IMR-90 (cell line): Measurements from ENCODE around the gene PRKN. TPM values are rescaled to one million over a fixed set of nuclear protein-coding genes. Genes with fewer than 3 reads are reported as not detected.

Experiments
- ATAC-seq: fragments of 200-7000 bp; cut with Tn5 transposase; 2 replicates; pipeline ENCODE4 v1.9.1; 2020; ENCODE audit warnings: low read depth, mild to moderate bottlenecking, moderate library complexity
- BruUV-seq: library from RNA; stranded (reverse); fragments of 400-500 nt; replicated peaks from 2 replicates; lab custom pipeline; 2021; lab: Mats Ljungman, UMichigan
- CTCF ChIA-PET: fragments of 300-600 bp; formaldehyde crosslinking; extraction: SDS; loops from one replicate; lab custom pipeline; 2021; ENCODE audit warnings: antibody characterized with exemption; lab: Yijun Ruan, JAX
- POLR2A ChIA-PET: fragments of 300-600 bp; sonication (Branson Sonifier 250); formaldehyde crosslinking; loops from one replicate; lab custom pipeline; 2022; ENCODE audit warnings: antibody characterized with exemption; ENCODE audit not compliant: unreplicated experiment; lab: Charles Lee
- DNase-seq: peaks from one replicate; pipeline ENCODE4 v3.0.0; 2013
- H2AFZ ChIP-seq: replicated peaks from 2 replicates; pipeline ENCODE3; 2013; ENCODE audit warnings: low read length, mild to moderate bottlenecking; ENCODE audit not compliant: poor library complexity
- H2AK5ac ChIP-seq: 2 replicates; pipeline ENCODE4 v1.6.1; 2013; ENCODE audit warnings: low read depth, low read length, inconsistent platforms
- H2AK9ac ChIP-seq: replicated peaks from 2 replicates; pipeline ENCODE3; 2013; ENCODE audit warnings: mild to moderate bottlenecking, low read depth, low read length, moderate library complexity; ENCODE audit not compliant: poor library complexity
- H2BK120ac ChIP-seq: 2 replicates; pipeline ENCODE4 v1.6.1; 2013; ENCODE audit warnings: low read depth, low read length, inconsistent platforms
- H2BK15ac ChIP-seq: 3 replicates; pipeline ENCODE4 v1.6.1; 2013; ENCODE audit warnings: low read depth, low read length, inconsistent platforms
- H2BK20ac ChIP-seq: 2 replicates; pipeline ENCODE4 v1.6.1; 2013; ENCODE audit warnings: low read depth, mild to moderate bottlenecking, inconsistent platforms, low read length, moderate library complexity
- H2BK5ac ChIP-seq: 2 replicates; pipeline ENCODE4 v1.6.1; 2013; ENCODE audit warnings: mild to moderate bottlenecking, low read depth, low read length, inconsistent platforms; ENCODE audit not compliant: poor library complexity, severe bottlenecking
- H3K14ac ChIP-seq: replicated peaks from 2 replicates; pipeline ENCODE4 v1.6.1; 2013; ENCODE audit warnings: low read depth, low read length, inconsistent platforms
- H3K18ac ChIP-seq: 2 replicates; pipeline ENCODE4 v1.6.1; 2013; ENCODE audit warnings: low read depth, low read length, control low read depth
- H3K23ac ChIP-seq: 2 replicates; pipeline ENCODE4 v1.6.1; 2013; ENCODE audit warnings: low read depth, low read length, inconsistent platforms
- H3K27ac ChIP-seq: 2 replicates; pipeline ENCODE4 v1.5.1; 2013; ENCODE audit warnings: mild to moderate bottlenecking, control low read depth, low read length; ENCODE audit not compliant: insufficient read depth
- H3K27me3 ChIP-seq: 2 replicates; pipeline ENCODE4 v1.6.1; 2013; ENCODE audit warnings: low read length; ENCODE audit not compliant: control insufficient read depth, insufficient read depth
- H3K36me3 ChIP-seq: 2 replicates; pipeline ENCODE4 v1.6.1; 2013; ENCODE audit warnings: low read length, mixed read lengths; ENCODE audit not compliant: control insufficient read depth, insufficient read depth
- H3K4ac ChIP-seq: 2 replicates; pipeline ENCODE4 v1.6.1; 2013; ENCODE audit warnings: low read depth, low read length, inconsistent platforms
- H3K4me1 ChIP-seq: 2 replicates; pipeline ENCODE4 v1.6.1; 2013; ENCODE audit warnings: low read length, mixed read lengths; ENCODE audit not compliant: control insufficient read depth, insufficient read depth
- H3K4me2 ChIP-seq: 2 replicates; pipeline ENCODE4 v1.6.1; 2013; ENCODE audit warnings: low read depth, mild to moderate bottlenecking, control low read depth, low read length, moderate library complexity
- H3K4me3 ChIP-seq: 2 replicates; pipeline ENCODE4 v1.5.1; 2013; ENCODE audit warnings: low read depth, mild to moderate bottlenecking, control low read depth, low read length, moderate library complexity; ENCODE audit not compliant: insufficient read depth
- H3K56ac ChIP-seq: 2 replicates; pipeline ENCODE4 v1.6.1; 2013; ENCODE audit warnings: low read length, inconsistent platforms; ENCODE audit not compliant: insufficient read depth; ENCODE audit errors: extremely low read depth
- H3K79me1 ChIP-seq, 2 experiments: 2 replicates each; pipeline ENCODE4 v1.6.1; 2013; ENCODE audit warnings: low read length in 2 of 2, inconsistent platforms in 1 of 2, low read depth in 1 of 2
- H3K9ac ChIP-seq: 2 replicates; pipeline ENCODE4 v1.6.1; 2013; ENCODE audit warnings: low read depth, low read length, control low read depth
- H3K9me1 ChIP-seq: 2 replicates; pipeline ENCODE4 v1.6.1; 2013; ENCODE audit warnings: low read length, inconsistent platforms; ENCODE audit not compliant: insufficient read depth
- H3K9me3 ChIP-seq: 2 replicates; pipeline ENCODE4 v1.6.1; 2013; ENCODE audit warnings: low read length; ENCODE audit not compliant: control insufficient read depth, insufficient read depth
- H4K20me1 ChIP-seq: 2 replicates; pipeline ENCODE4 v1.6.1; 2013; ENCODE audit warnings: low read length, inconsistent platforms; ENCODE audit not compliant: insufficient read depth
- H4K5ac ChIP-seq: 2 replicates; pipeline ENCODE4 v1.6.1; 2013; ENCODE audit warnings: mild to moderate bottlenecking, low read depth, low read length, control low read depth
- H4K8ac ChIP-seq, 2 experiments: 2 replicates each; pipeline ENCODE4 v1.6.1; 2013; ENCODE audit warnings: low read depth in 2 of 2, low read length in 2 of 2, control low read depth in 1 of 2, inconsistent platforms in 1 of 2
- H4K91ac ChIP-seq: 2 replicates; pipeline ENCODE4 v1.6.1; 2013; ENCODE audit warnings: low read depth, low read length, inconsistent platforms; ENCODE audit not compliant: insufficient read depth
- BHLHE40 ChIP-seq: fragments of 150-350 bp; IDR thresholded peaks from 2 replicates; pipeline ENCODE4 v1.6.1; 2016; ENCODE audit warnings: mild to moderate bottlenecking, low read depth, low read length
- CEBPB ChIP-seq: IDR thresholded peaks from 2 replicates; pipeline ENCODE4 v1.6.1; 2012; ENCODE audit warnings: low read depth, low read length, improper control_type of control experiment
- CHD1 ChIP-seq: IDR thresholded peaks from 2 replicates; pipeline ENCODE4 v1.6.1; 2012; ENCODE audit warnings: low read depth, low read length, improper control_type of control experiment
- CTCF ChIP-seq: conservative IDR thresholded peaks from 2 replicates; pipeline ENCODE4 v1.5.1; 2012; ENCODE audit warnings: mild to moderate bottlenecking, low read depth, low read length, improper control_type of control experiment
- FOS ChIP-seq: fragments of 150-350 bp; IDR thresholded peaks from 2 replicates; pipeline ENCODE4 v1.6.1; 2016; ENCODE audit warnings: low read depth, low read length
- MAFK ChIP-seq: IDR thresholded peaks from 2 replicates; pipeline ENCODE4 v1.6.1; 2012; ENCODE audit warnings: low read depth, low read length, improper control_type of control experiment
- MAZ ChIP-seq: IDR thresholded peaks from 2 replicates; pipeline ENCODE4 v1.6.1; 2012; ENCODE audit warnings: low read depth, mild to moderate bottlenecking, low read length, improper control_type of control experiment, moderate library complexity, borderline replicate concordance
- MXI1 ChIP-seq: IDR thresholded peaks from 2 replicates; pipeline ENCODE4 v1.6.1; 2012; ENCODE audit warnings: low read depth, mild to moderate bottlenecking, low read length, moderate library complexity, borderline replicate concordance
- NFE2L2 ChIP-seq: fragments of 150-350 bp; IDR thresholded peaks from 2 replicates; pipeline ENCODE4 v1.6.1; 2016; ENCODE audit warnings: low read depth, mild to moderate bottlenecking, low read length
- POLR2A ChIP-seq: IDR thresholded peaks from 2 replicates; pipeline ENCODE4 v1.6.1; 2012; ENCODE audit warnings: mild to moderate bottlenecking, low read depth, low read length
- RAD21 ChIP-seq: IDR thresholded peaks from 2 replicates; pipeline ENCODE4 v1.6.1; 2012; ENCODE audit warnings: low read length, improper control_type of control experiment
- RCOR1 ChIP-seq: IDR thresholded peaks from 2 replicates; pipeline ENCODE4 v1.6.1; 2012; ENCODE audit warnings: mild to moderate bottlenecking, low read length, improper control_type of control experiment; ENCODE audit not compliant: insufficient replicate concordance
- RFX5 ChIP-seq: IDR thresholded peaks from 2 replicates; pipeline ENCODE4 v1.8.0; 2012; ENCODE audit warnings: low read depth, mild to moderate bottlenecking, low read length, moderate library complexity
- SMC3 ChIP-seq: fragments of 150-350 bp; IDR thresholded peaks from 2 replicates; pipeline ENCODE4 v1.6.1; 2016; ENCODE audit warnings: low read depth, mild to moderate bottlenecking, antibody characterized with exemption, low read length, moderate library complexity
- USF2 ChIP-seq: fragments of 150-350 bp; IDR thresholded peaks from 2 replicates; pipeline ENCODE4 v1.6.1; 2017; ENCODE audit warnings: mild to moderate bottlenecking, antibody characterized with exemption, low read length, low read depth
- WGBS, 2 experiments: methylation state at CpG; one replicate each; pipeline versions ENCODE4 v1.1.5 to v1.1.7; 2013; ENCODE audit warnings: missing lambda C conversion rate in 2 of 2; ENCODE audit not compliant: insufficient read length in 1 of 2; ENCODE audit errors: extremely low coverage in 2 of 2; 5-methylcytosine and 5-hydroxymethylcytosine counted together
- dilution Hi-C: fragments of 300-500 bp; cut with HindIII; formaldehyde crosslinking; loops from one replicate; pipeline ENCODE4 v1.14.3; 2018; ENCODE audit warnings: low sequenced_read_pairs; ENCODE audit not compliant: unreplicated experiment
- in situ Hi-C: fragments of 300-500 bp; cut with MboI; formaldehyde crosslinking; loops from 3 replicates; pipeline ENCODE4 v1.14.3; 2019; ENCODE audit warnings: low sequenced_read_pairs, inconsistent platforms, mixed read lengths
- intact Hi-C: fragments of 100-400 bp; cut with micrococcal nuclease; formaldehyde crosslinking; loops from 2 replicates; pipeline ENCODE4 v1.10.0; 2022
- polyA plus RNA-seq, 3 experiments: library from polyadenylated mRNA; depleted of rRNA; stranded (reverse); fragments of >200 nt; gene quantifications; 2 replicates each; pipeline ENCODE4 v1.2.3, GENCODE V29; 2012; ENCODE audit warnings: low replicate concordance in 1 of 3
- total RNA-seq: library from RNA; depleted of rRNA; stranded (reverse); fragments of >200 nt; gene quantifications from 2 replicates; pipeline ENCODE4 v1.2.3, GENCODE V29; 2012
- TF ChIP-seq, protein P1 (sequence below): fragments of 150-350 bp; IDR thresholded peaks from 2 replicates; pipeline ENCODE4 v1.6.1; 2016; ENCODE audit warnings: low read depth, mild to moderate bottlenecking, low read length, moderate library complexity, borderline replicate concordance

PRKN gene
- total and polyA plus RNA-seq, 2 of the 4 experiments (the other 2 are of a cell fraction): 0.15 to 0.18 TPM

DNA sequence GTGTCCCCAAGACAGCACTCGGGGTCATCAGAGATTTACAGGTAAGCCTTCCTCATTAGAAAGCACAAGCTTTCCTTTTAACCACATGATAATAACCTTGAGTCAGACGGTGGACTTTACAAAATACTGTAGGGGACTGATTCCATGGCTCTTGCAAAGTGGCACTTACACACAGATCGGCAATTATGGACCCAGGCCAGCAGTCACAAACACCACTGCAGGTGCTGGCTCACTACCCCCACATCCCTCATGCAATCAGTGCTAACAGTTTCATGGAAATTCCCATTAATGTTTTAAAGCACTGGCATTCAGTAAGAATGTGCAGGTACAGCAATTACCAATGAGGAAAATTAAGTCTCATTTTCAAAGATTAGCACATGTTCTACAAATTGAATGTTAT lies 516.5 kb downstream of the PRKN start:
- Histone ChIP-seq H2AK9ac (no peak overlapping the region), H2BK5ac (no peak overlapping the region), H3K9me3 (peaks cover 17% of the 10 kb centered on the region), H3K14ac (no peak overlapping the region), H4K91ac (no peak overlapping the region), H3K23ac (no peak overlapping the region), H3K27me3 (no peaks in the 10 kb centered on the region), H2AK5ac (no peak overlapping the region), H3K79me1 (no peaks in the 10 kb centered on the region), H3K4me2 (no peak overlapping the region), H3K4ac (no peak overlapping the region), H2AFZ (no peak overlapping the region), H3K4me1 (no peaks in the 10 kb centered on the region), H3K18ac (no peak overlapping the region), H2BK120ac (no peak overlapping the region), H2BK20ac (no peak overlapping the region), H3K36me3 (no peaks in the 10 kb centered on the region), H3K9ac (no peak overlapping the region), H3K4me3 (no peak overlapping the region), H4K5ac (no peak overlapping the region), H3K27ac (no peak overlapping the region), H4K8ac (no peak overlapping the region), H3K56ac (no peak overlapping the region), H2BK15ac (no peak overlapping the region), H4K20me1 (no peaks in the 10 kb centered on the region), H3K9me1 (no peaks in the 10 kb centered on the region)
- DNase-seq (no peak), ATAC-seq (no peak)
- no TSS peak for BruUV-seq
- 43% methylated on average over 1 of the region's 3 CpGs; no CpG with 5 or more reads in 1 of the 2 experiments for WGBS, 2 experiments
- TF ChIP-seq RCOR1: no peak
- TF ChIP-seq CHD1: no peak
- TF ChIP-seq RAD21: no peak
- TF ChIP-seq, protein P1, sequence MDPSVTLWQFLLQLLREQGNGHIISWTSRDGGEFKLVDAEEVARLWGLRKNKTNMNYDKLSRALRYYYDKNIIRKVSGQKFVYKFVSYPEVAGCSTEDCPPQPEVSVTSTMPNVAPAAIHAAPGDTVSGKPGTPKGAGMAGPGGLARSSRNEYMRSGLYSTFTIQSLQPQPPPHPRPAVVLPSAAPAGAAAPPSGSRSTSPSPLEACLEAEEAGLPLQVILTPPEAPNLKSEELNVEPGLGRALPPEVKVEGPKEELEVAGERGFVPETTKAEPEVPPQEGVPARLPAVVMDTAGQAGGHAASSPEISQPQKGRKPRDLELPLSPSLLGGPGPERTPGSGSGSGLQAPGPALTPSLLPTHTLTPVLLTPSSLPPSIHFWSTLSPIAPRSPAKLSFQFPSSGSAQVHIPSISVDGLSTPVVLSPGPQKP: no peak
- TF ChIP-seq MAZ: no peak
- no peak for TF ChIP-seq CTCF
- no peak for TF ChIP-seq BHLHE40
- no peak for TF ChIP-seq SMC3
- TF ChIP-seq MXI1: no peak
- TF ChIP-seq FOS: no peak
- TF ChIP-seq USF2: no peak
- TF ChIP-seq NFE2L2: no peak
- no peak for TF ChIP-seq POLR2A
- TF ChIP-seq MAFK: no peak
- no peak for TF ChIP-seq RFX5
- TF ChIP-seq CEBPB: no peak
- intact Hi-C loops (no loop called here), in situ Hi-C loops (no loop called here), dilution Hi-C loops (no loop called here)
- POLR2A ChIA-PET: no interaction called here
- CTCF ChIA-PET: no interaction called here
